NK-92 (cell line): Measurements from ENCODE around the gene GGT5.
"Not testable (repeated sequence)": the region's sequence is repeated elsewhere in the genome, so short reads cannot be mapped to it uniquely, and the experiment has no call there.

Source experiments
- DNase-seq: peaks from one replicate; lab custom pipeline; 2025; ENCODE audit not compliant: unreplicated experiment; lab: John Stamatoyannopoulos, UW

GGT5 gene

GRCh38 chr22:24264329-24264896, 19.5 kb upstream of the GGT5 start:
- DNase-seq, result not testable (repeated sequence)

DNA sequence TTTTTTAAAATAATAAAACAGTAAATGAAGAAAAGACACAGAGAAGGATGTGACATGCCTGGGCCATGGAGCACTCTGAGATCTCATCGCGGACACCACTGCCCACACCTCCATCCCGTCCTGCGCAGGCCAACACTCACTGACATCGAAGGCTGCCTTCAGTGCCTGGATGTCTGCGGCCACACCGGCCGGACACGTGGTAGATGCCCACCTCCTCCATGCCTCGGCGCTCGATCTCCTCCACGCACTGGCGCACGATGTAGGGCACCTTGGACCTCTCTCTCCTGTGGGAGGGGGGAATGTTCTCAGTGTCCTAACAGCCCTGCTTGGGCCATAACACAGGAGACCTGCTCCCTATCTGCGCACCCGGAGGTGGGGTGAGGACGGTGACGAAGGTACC, 18.6 kb upstream of the GGT5 start:
- not testable (repeated sequence) for DNase-seq

DNA sequence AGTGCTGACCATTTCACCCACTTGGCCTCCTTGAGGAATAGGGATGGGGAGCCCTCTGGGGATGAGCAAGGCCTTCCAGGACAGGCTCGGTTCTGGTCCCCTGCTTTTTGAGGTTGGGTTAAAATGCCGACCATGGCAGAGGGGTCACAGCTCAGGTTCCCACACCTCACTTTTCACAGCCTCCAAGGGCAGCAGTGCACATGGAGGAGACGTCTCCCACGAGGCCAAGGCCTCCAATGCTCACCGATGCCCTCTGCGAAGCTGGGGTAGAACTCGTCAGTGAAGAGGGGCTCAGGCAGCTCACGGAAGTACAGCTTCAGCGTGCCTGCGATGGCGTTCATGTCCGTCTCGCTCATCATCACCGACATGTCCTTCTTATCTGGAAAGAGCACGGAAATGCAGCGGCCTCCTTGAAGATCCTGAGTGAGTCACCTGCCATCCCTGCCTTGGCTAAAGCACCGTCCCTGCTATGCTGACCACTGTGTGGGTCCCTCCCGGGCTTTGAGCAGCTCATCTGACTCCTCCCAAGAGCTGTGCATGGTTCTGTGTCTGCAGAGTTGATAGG, 17.4 kb upstream of the GGT5 start:
- DNase-seq, result not testable (repeated sequence)

- not testable (repeated sequence) for DNase-seq
These were observed 14.6 kb upstream of the GGT5 start for GRCh38 chr22:24259459-24259858.

GRCh38 chr22:24256736-24257135, 11.9 kb upstream of the GGT5 start:
- DNase-seq, result not testable (repeated sequence)

- DNase-seq, result not testable (repeated sequence)
These were observed 11.3 kb upstream of the GGT5 start for GRCh38 chr22:24256136-24256535.

DNA sequence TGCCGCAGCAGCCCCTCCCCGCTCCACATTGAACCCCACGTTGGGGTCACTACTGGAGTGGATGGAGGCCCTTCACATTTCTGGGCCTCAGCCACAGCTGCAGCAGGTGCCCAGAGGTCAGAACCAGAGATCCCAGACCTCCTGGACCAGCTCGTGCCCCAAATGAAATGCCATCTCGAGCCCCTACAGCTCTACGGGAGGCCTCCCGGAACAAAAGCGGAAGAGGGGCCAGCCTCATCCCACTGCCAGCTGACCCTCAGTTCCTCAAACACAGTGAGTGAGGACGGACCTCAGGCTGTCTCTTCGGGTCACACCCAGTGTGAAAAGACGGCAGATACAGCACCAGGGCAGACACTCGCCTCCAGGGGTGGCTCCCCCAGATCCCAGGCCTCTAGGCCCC, 8.2 kb upstream of the GGT5 start:
- DNase-seq, result not testable (repeated sequence)

DNA sequence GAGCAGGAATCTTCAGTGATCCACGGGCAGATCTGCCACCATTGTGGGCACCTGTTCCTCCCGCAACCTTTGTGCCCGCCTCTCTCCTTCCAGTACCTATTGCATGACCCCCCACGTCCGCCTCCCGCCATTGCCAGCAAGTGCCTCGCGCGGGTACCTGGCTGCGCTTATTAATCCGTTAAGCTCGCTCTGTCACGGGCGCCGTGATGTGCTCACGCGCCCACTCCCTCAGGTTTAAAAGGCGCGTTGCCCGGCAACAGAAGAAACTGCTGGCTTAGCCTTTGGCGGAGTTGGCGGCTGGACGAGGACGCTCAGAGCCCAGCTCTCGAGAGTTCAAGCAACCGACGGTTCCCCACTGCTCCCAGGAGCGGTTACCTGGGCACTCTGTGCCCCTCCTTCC, 6.4 kb upstream of the GGT5 start:
- DNase-seq, result not testable (repeated sequence)

DNA sequence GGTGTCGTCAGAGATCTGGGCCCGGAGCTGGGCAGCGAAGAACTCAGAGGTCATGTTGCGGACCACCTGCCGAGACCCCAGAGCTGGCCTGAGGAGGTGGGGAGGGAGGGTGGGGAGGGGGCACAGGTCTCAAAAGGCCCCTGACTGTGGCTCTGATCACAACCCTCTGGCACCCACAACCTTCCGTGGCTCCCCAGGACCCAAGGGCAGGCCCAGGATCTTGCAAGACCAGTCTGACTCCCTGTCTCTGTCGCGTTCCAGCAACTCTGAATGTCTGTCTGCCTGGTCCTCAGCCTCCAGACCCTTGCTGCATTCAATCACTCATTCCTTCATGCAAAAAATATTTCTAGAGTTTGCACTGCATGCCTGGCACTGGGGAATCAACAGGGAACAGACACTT, 4.5 kb upstream of the GGT5 start:
- not testable (repeated sequence) for DNase-seq

DNA sequence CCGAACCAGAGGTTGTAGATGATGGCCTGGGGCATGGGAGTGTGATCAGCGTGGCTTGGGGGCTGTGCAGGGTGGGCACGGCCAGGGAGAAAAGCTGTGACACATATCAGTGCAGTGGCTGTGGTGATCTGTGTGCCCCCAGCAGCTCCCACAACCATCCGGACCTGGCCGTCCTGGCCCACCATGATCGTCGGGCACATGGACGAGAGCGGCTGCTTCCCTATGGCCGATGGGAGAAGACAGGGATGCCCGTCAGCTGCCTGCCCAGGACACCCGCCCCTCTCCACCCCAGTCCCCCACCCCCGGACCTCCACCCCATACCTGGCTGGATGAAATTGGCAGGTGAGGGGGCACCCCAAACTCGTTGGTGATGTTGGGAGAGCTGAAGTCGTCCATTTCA, 3.7 kb upstream of the GGT5 start:
- DNase-seq, result not testable (repeated sequence)

DNA sequence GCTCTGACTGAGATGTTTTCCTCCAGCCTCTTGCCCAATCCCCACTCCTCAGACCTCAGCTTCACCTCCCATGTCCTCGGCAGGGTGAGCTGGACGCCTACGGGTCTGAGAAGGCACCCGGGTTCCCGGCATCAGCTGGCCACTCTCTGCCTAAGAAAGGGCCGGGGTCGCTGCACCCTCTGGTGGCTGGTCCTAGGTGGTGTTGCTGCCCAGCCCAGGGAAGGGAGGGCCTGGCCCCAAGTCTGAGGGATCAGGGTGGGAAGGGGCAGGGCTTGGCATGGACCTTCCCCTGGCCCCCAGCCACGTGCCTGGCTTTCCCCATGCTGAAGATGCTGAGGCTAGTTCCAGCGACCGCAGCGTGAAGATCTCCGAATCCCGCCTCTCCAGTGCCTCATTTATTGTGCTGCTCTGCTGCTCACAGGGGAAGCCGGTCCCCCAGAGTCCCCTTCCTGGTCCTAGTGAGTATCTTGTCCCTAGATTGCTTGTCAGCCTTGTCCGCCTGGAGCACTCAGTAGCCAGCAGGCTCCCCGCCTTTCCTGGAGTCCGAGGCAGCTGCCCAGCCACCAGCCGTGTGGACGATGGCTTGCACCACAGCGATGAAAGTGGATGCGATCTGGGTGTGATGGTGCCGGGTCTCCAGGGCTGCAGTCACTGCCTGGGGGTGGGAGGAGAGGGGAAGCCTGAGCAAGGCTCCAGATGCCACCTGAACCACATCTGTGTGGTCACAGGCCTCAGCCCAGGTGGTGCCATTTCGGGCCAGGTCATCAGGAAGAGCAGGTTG, 2.9 kb upstream of the GGT5 start:
- no peak for DNase-seq

DNA sequence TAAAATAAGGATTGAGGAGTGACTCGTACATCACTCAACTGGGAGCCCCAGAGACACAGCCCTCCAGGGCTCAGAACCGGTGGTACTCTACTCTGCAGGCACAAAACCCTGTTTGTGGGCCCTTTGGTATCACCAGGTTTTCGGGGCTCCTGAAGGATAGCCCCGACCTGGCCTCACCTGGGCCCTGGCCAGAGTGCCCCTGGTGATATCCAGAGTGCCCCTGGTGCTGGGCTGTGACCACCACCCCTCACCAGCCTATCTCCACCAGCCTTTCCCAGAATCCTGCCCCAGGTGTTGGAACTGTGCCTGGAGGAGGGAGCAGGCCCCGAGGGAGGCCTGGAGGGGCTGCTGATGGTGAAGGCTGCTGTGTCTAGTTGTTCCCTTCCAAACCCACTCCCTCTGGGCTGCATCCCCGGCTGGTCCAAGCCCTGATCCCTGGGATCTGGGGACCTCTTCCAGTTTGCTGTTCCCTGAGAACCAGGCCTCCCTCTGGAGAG, 2.2 kb upstream of the GGT5 start:
- DNase-seq, result no peak

DNA sequence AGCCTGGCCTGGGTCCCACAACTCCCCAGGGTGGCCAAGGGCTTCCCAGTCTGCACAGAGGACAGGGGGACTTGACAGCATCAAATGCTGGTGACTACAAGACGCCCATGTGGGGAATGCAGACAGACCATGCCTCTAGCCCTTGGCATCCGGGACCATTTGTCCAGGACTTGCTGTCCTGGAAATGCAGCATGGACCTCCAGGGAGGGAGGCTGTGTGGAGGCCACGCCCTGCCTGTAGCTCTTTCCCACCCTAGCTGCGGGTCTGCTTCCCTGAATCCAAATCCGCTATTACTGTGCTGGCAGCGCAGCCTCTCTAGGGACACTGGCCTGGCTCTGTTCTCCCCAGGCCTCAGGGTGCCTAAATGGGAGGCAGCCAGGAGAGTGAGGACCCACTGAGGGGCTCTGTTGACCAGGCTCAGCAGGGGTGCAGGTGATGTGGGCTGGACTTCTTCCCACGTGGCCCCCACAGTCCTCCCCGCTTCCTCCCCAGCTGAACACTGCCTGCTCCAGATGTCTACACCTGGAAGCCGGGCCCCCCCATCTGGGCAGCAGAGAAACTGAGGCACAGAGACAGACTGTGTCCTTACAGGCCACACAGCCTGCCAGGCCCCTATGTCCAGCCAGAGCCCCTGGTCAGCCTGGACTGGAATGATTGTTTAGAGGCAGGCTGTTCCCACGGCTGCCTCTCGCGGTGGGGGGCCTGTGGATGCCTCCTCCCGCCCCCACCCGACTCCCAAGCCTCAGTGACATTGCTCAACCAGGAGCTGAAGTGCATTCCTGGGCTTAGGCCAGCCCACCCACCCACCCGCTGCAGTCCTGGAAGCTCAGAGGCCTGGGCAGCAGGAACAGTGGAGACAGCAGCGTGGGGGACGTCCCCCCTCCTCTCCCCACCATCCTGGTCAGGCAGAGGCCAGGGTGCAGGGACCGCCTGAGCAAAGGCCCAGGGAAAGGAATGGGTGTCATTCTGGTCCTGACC, 991 bp upstream of the GGT5 start:
- not testable (repeated sequence) for DNase-seq

DNA sequence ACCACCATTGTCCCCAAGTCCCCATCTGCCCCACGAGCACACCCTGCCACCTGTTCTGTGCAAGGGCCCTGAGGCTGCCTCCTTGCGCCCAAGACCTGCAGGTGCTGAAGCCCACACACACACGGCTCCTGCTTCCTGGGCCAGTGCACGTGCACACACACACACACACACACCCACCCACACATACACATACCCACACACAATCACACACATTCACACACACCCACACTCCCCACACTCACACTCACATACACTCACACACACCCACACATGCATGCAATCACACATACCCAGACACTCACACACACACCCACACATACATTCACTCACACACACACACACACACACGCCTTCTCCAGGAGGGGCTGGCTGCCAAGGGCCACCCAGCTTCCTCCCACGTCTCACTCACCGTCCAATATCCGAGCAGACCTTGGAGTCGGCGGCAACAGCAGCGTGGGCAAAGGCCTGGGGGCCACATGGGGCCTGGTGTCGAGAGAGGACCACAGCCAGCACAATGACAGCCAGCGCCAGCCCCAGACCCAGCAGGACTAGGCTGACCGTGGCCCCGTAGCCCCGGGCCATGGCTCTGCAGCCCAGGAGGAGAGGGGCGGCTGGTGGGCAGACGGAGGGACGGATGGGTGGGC, 616 bp downstream of the GGT5 start:
- no peak for DNase-seq

DNA sequence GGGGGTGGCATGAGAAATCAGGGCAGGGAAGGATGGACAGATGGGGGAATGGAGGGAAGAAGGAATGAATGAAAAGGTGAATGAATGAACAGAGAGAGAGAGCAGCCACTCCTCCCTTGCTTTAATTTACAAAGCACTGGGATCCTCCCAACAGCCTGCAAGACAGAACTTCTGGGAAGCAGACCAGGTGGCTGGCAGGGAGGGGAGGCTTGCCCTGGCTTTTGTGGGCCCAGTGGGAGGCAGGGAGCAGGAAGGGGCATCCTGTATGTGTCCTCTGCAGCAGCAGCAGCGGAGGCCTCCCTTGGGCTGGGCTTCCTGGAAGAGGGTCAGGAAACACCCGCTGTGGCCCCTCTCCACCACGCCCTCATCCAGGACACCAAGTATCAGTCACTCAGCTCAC, 1.5 kb downstream of the GGT5 start:
- not testable (repeated sequence) for DNase-seq

GRCh38 chr22:24240985-24241692, 3.7 kb downstream of the GGT5 start:
- DNase-seq, result not testable (repeated sequence)

DNA sequence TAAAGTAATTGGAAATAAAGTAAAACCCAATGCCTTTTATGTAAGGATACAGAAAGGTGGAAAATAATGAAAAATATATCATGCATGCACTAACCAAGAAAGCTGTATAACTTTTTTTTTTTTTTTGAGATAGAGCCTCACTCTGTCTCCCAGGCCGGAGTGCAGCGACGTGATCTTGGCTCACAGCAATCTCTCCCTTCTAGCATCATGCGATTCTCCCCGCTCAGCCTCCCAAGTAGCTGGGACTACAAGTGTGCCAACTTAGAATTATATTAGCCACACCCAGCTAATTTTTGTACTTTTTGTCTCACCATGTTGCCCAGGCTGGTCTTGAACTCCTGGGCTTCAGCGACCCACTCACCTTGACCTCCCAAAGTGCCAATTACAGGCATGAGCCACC, 4.5 kb downstream of the GGT5 start:
- no peak for DNase-seq

- DNase-seq, result not testable (repeated sequence)
These were observed 6.7 kb downstream of the GGT5 start for GRCh38 chr22:24238101-24238694.

DNA sequence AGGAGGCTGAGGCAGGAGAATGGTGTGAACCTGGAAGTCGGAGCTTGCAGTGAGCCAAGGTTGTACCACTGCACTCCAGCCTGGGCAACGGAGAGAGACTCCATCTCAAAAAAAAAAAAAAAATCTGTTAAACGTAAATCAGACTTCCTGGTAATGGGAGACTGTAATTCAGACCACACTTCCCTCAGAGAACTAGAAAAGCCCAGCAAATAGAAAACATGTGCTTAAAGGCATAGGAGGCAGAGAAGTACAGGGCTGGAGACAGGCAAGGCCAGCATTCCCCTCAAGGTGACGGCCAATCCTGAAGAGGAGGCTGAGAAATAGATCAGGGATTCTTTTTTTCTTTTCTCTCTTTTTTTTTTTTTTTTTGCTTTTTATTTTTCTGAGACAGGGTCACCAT, 8.2 kb downstream of the GGT5 start:
- no peak for DNase-seq
